Activated CD4-positive, alpha-beta T cell treated with anti-CD3 and anti-CD28 coated beads for 48 hours (primary cell): ENCODE results near the gene CER1.
"Not testable (repeated sequence)": the region's sequence is repeated elsewhere in the genome, so short reads cannot be mapped to it uniquely, and the experiment has no call there.

Experiments used
- DNase-seq: peaks from one replicate; pipeline ENCODE4 v3.0.0-alpha.2; 2020

CER1 gene

GRCh38 chr9:14713187-14713767 is 9.3 kb downstream of the CER1 start:
- DNase-seq: no peak

GRCh38 chr9:14710804-14711203 is 11.7 kb downstream of the CER1 start:
- DNase-seq: no peak

- DNase-seq: no peak
Observed at GRCh38 chr9:14706530-14707140, 15.9 kb downstream of the CER1 start.

GRCh38 chr9:14705079-14705478 is 17.5 kb downstream of the CER1 start:
- DNase-seq: no peak

- DNase-seq: no peak
Observed at GRCh38 chr9:14704281-14704680, 18.3 kb downstream of the CER1 start.

- DNase-seq: no peak
Observed at GRCh38 chr9:14702200-14702720, 20.3 kb downstream of the CER1 start.

- peak; percentile 69 for DNase-seq
Observed at GRCh38 chr9:14693251-14693861, 29.2 kb downstream of the CER1 start, which contains the start of gene ZDHHC21. TSS of gene ZDHHC21 (minus strand) at chr9:14693432. CDS start at chr9:14674340, 19,092 bp downstream.

GRCh38 chr9:14692470-14693250 is 29.9 kb downstream of the CER1 start:
- DNase-seq: peak; percentile 43

- DNase-seq: no peak
Observed at GRCh38 chr9:14690948-14691730, 31.4 kb downstream of the CER1 start.

- DNase-seq: no peak
Observed at GRCh38 chr9:14687042-14687719, 35.4 kb downstream of the CER1 start.

GRCh38 chr9:14686168-14686567 is 36.4 kb downstream of the CER1 start:
- no peak for DNase-seq

- not testable (repeated sequence) for DNase-seq
Observed at GRCh38 chr9:14682616-14683015, 39.9 kb downstream of the CER1 start.

- DNase-seq: no peak
Observed at GRCh38 chr9:14678776-14679175, 43.8 kb downstream of the CER1 start.

GRCh38 chr9:14677872-14678271 is 44.7 kb downstream of the CER1 start:
- no peak for DNase-seq

GRCh38 chr9:14677396-14677795 is 45.1 kb downstream of the CER1 start:
- no peak for DNase-seq

- DNase-seq: no peak
Observed at GRCh38 chr9:14674630-14675029, 47.9 kb downstream of the CER1 start.

GRCh38 chr9:14671377-14671776 is 51.2 kb downstream of the CER1 start:
- no peak for DNase-seq

- DNase-seq: no peak
Observed at GRCh38 chr9:14670718-14671117, 51.8 kb downstream of the CER1 start.
